Type B pancreatic cell (in vitro differentiated cells): ENCODE results near the gene PCTP. TPM values are rescaled to one million over a fixed set of nuclear protein-coding genes. Genes with fewer than 3 reads are reported as not detected.

Source experiments
- DNase-seq: peaks from one replicate; pipeline ENCODE4 v3.0.0; 2021; ENCODE audit warnings: mixed read lengths; ENCODE audit not compliant: unreplicated experiment; ENCODE audit errors: extremely low spot score
- H3K27ac Mint-ChIP-seq: 2 replicates; pipeline ENCODE4 v1.8.0; 2021; ENCODE audit warnings: mild to moderate bottlenecking, mixed read lengths
- H3K27me3 Mint-ChIP-seq: 2 replicates; pipeline ENCODE4 v1.8.0; 2021; ENCODE audit warnings: mixed read lengths
- H3K36me3 Mint-ChIP-seq: 2 replicates; pipeline ENCODE4 v1.8.0; 2021; ENCODE audit warnings: mixed read lengths
- H3K4me1 Mint-ChIP-seq: one replicate; pipeline ENCODE4 v1.8.0; 2021; ENCODE audit warnings: mixed read lengths; ENCODE audit not compliant: unreplicated experiment
- H3K4me3 Mint-ChIP-seq: 2 replicates; pipeline ENCODE4 v1.8.0; 2021; ENCODE audit warnings: mild to moderate bottlenecking, mixed read lengths
- H3K9me3 Mint-ChIP-seq: 2 replicates; pipeline ENCODE4 v1.8.0; 2021; ENCODE audit warnings: mixed read lengths
- CTCF ChIP-seq: fragments of 200-600 bp; sonication (generic); conservative IDR thresholded peaks from 2 replicates; pipeline ENCODE4 v1.5.0; 2021; ENCODE audit warnings: antibody characterized with exemption, mild to moderate bottlenecking
- total RNA-seq: library from RNA; stranded (reverse); gene quantifications from 2 replicates; pipeline ENCODE4 v1.2.1, GENCODE V29; 2021; ENCODE audit warnings: low replicate concordance

Gene PCTP
- total RNA-seq, 1 donor from 2014 or later, result 22.1 TPM

DNA sequence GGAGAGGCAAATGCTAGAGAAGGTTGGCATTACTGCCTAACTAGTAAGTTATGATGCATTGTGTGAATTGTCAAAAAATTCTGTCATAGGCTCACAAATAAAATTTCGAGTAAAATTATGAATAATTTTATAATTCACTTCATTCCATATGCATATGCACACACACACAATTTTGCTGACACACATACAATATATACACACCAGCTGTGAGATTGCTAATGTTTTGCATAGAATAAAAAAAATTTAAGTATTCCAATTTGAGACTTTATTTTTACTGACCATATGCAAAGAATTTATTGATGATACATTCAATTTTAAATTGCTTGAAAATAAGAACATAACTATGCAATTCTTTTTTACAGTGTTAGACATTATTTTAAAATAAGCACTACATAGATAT, 21.4 kb upstream of the PCTP start:
- DNase-seq, result no peak
- H3K27ac Mint-ChIP-seq, result no peak overlapping the region
- H3K4me1 Mint-ChIP-seq, result peaks cover 73% of the 10 kb centered on the region
- no peaks in the 10 kb centered on the region for H3K36me3 Mint-ChIP-seq
- no peak for TF ChIP-seq CTCF
- no peaks in the 10 kb centered on the region for H3K9me3 Mint-ChIP-seq
- H3K27me3 Mint-ChIP-seq, result peaks cover 4% of the 10 kb centered on the region
- H3K4me3 Mint-ChIP-seq, result no peak overlapping the region

GRCh38 chr17:55730380-55730779, 20.5 kb upstream of the PCTP start:
- H3K36me3 Mint-ChIP-seq, result no peaks in the 10 kb centered on the region
- peaks cover 70% of the 10 kb centered on the region for H3K4me1 Mint-ChIP-seq
- no peaks in the 10 kb centered on the region for H3K9me3 Mint-ChIP-seq
- no peak for DNase-seq
- TF ChIP-seq CTCF, result no peak
- no peak overlapping the region for H3K4me3 Mint-ChIP-seq
- peaks cover under 1% of the 10 kb centered on the region for H3K27me3 Mint-ChIP-seq
- no peak overlapping the region for H3K27ac Mint-ChIP-seq

DNA sequence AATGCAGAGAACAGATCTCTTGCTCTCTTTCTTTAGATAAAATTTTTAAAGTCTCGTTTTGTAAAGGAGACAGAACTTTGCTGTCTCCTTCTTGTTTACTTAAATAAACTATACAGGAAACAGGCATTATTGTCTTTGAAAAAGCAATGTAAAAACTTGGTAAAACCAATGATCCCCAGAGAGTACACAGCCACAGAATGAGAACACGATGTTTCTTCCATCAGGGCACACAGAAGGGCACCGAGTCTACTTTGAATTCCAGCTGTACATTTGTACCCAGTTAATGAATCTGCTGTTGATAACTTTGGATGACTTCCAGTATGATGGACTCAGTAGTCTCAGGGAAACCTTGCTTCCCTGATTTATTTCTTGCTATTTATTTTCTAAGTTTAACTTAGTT, 20.0 kb upstream of the PCTP start:
- DNase-seq, result no peak
- H3K27ac Mint-ChIP-seq, result no peak overlapping the region
- no peaks in the 10 kb centered on the region for H3K36me3 Mint-ChIP-seq
- H3K27me3 Mint-ChIP-seq, result no peaks in the 10 kb centered on the region
- H3K9me3 Mint-ChIP-seq, result no peaks in the 10 kb centered on the region
- peaks cover 68% of the 10 kb centered on the region for H3K4me1 Mint-ChIP-seq
- no peak overlapping the region for H3K4me3 Mint-ChIP-seq
- no peak for TF ChIP-seq CTCF

GRCh38 chr17:55731586-55732250, 19.1 kb upstream of the PCTP start:
- peaks cover 64% of the 10 kb centered on the region for H3K4me1 Mint-ChIP-seq
- no peaks in the 10 kb centered on the region for H3K9me3 Mint-ChIP-seq
- H3K27me3 Mint-ChIP-seq, result no peaks in the 10 kb centered on the region
- no peak for TF ChIP-seq CTCF
- H3K36me3 Mint-ChIP-seq, result no peaks in the 10 kb centered on the region
- peak overlapping the region; percentile 75 for H3K4me3 Mint-ChIP-seq
- no peak for DNase-seq
- H3K27ac Mint-ChIP-seq, result peak overlapping the region; percentile 19

DNA sequence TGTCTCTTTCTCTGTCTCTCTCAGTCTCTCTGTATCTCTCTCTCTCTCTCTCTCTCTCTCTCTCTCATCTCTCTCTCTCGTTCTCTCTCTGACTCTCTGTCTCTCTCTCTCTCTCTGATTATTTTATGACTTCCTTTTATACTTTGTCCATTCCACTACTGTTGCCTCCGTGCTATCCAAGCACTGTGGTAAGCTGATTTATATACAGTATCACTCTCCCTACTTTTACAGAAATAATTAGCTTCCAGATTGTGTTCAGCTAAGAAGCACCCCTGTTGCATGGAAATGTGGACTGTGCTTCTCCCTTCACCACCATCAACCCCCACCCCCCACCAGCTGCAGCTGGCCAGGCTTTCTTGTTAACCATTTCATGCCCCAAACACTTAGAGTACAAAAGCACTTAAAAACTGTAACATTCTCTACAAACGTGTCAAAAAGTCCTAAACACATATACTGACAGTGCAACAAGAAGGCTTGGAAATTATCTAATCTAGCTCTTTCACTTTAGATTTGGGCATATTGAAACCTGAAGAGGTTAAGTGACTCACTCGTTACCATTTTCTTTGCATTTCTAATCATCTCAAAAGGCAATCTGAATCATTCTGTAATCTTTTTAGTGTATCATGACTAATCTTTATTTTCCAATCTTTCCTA, 16.6 kb upstream of the PCTP start:
- TF ChIP-seq CTCF, result no peak
- no peaks in the 10 kb centered on the region for H3K36me3 Mint-ChIP-seq
- peak overlapping the region; percentile 23 for H3K4me3 Mint-ChIP-seq
- H3K27ac Mint-ChIP-seq, result no peak overlapping the region
- H3K9me3 Mint-ChIP-seq, result no peaks in the 10 kb centered on the region
- DNase-seq, result no peak
- H3K27me3 Mint-ChIP-seq, result no peaks in the 10 kb centered on the region
- H3K4me1 Mint-ChIP-seq, result peaks cover 39% of the 10 kb centered on the region
